ENCODE results near the gene NRN1L.

Gene NRN1L

GRCh38 chr16:67922221-67922620 lies 37.5 kb downstream of the NRN1L start:
- no peak for DNase-seq

- DNase-seq = no peak
Observed at GRCh38 chr16:67922740-67923139, 38.1 kb downstream of the NRN1L start.

DNA sequence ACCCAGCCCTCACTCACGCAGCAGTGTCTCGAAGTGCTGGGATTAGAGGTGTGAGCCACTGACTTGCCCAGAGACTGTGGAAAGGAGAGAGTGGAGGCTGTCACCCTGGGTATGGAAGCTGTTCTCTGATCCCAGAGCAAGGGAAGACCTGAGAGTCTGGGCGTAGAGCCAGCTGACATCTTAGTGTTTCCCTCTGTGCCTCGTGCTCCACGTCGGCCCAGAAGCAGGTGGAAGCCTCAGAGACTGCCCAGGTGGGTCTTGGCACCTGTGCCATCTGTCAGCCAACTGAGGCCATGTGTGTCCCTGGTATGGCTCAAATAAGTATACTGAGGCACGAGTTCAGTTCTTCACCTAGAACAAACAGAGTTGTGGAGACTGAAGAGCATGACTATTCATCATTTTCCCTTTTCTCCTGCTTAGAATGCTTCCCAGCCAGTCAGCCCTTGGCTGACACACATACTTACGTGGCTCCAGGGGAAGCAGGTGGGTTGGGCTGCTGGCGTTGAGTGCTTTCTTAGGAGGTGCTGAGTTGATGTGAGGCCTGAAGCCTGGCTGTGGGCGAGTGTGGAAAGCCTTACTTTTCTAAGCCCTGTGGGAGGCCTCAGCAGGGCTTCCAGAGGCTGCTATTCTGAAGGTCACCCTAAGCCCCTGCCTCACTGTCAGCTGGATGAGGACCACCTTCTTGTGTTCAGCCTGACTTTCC lies 38.9 kb downstream of the NRN1L start:
- no peak for DNase-seq

DNA sequence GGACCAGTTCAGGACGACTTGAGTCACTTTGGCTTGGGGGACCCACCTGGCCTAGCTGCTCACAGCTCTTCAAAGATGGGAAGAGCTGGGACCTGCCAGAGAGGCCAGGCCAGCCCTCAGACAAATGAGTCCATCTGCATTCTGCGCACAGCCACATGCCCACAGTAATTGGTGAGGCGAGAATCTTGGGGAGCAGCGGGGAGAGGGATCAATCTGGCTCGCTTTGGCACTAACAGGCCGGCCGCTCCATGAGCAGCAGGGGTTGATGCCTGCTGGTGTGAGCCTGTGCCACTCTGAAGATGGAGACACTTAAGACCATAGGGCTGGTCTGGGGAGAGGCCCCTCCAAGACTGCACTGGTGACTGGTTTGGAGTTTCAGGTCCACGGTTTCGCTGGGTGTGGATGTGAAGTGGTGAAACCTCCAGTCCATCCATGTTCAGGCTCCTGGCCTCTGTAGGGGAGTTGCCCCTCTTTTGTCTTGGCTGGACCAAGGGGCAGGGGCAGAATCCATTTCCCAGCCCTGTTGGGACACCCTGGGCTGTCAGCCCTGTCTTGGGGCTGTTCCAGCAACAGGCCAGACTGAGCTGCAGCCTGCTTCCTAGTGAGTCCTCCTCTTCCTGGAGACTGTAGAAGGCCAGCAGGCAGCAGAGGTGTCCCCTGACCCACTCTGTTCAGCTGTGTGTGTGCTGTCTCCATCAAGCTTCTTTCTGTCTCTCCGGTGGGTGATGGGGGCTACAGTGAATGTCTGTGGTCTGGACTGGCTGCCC lies 39.6 kb downstream of the NRN1L start:
- no peak for DNase-seq

DNA sequence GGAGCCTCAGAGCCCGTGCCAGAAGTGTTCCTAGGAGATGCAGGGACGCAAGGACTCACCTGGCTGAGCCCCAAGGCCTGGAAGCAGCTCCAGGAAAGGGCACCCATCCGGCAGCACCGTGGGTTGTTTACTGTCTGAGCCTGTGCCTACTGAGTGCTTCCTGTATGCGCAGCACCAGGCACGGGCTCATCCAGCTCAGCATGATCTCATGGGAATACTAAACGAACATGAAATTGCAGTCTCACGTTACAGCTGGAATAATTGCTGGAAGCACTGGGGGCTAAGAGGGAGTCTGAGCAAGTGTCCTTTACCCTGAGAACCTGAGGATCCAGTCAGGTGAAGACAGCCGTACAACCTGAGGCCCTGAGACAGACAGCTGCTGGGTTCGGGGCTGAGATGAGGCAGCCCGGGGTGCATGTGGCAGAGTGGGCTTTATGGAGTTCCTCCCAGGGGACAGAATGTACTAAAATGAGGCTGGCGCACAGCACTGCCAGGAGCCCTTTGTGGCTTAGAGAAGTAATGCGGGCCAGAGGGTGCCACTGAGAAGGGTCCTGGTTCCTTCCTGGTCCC lies 41.6 kb downstream of the NRN1L start:
- no peak for DNase-seq

DNA sequence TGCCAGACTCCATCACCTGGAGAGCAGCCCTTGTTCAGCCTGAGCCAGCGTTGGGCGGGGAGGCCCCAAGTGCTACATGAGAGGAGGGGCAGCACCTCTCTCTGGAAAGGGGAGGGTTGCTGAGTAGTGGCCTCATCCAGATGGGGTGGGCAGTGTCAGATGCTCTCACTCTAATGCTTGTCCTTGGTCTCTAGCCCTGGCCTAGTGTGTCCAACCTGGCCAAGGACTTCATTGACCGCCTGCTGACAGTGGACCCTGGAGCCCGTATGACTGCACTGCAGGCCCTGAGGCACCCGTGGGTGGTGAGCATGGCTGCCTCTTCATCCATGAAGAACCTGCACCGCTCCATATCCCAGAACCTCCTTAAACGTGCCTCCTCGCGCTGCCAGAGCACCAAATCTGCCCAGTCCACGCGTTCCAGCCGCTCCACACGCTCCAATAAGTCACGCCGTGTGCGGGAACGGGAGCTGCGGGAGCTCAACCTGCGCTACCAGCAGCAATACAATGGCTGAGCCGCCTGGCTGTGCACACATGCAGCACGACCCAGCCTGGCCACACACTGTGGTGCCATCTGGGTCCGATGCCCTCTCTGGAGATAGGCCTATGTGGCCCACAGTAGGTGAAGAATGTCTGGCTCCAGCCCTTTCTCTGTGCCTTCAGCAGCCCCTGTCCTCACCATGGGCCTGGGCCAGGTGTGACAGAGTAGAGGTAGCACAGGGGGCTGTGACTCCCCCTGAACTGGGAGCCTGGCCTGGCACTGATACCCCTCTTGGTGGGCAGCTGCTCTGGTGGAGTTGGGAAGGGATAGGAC lies 42.7 kb downstream of the NRN1L start:
- no peak for DNase-seq

DNA sequence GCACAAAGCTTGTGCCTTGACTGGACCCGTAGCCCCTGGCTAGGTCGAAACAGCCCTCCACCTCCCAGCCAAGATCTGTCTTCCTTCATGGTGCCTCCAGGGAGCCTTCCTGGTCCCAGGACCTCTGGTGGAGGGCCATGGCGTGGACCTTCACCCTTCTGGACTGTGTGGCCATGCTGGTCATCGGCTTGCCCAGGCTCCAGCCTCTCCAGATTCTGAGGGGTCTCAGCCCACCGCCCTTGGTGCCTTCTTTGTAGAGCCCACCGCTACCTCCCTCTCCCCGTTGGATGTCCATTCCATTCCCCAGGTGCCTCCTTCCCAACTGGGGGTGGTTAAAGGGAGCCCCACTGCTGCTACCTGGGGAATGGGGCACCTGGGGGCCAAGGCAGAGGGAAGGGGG lies 43.5 kb downstream of the NRN1L start:
- DNase-seq = no peak

DNA sequence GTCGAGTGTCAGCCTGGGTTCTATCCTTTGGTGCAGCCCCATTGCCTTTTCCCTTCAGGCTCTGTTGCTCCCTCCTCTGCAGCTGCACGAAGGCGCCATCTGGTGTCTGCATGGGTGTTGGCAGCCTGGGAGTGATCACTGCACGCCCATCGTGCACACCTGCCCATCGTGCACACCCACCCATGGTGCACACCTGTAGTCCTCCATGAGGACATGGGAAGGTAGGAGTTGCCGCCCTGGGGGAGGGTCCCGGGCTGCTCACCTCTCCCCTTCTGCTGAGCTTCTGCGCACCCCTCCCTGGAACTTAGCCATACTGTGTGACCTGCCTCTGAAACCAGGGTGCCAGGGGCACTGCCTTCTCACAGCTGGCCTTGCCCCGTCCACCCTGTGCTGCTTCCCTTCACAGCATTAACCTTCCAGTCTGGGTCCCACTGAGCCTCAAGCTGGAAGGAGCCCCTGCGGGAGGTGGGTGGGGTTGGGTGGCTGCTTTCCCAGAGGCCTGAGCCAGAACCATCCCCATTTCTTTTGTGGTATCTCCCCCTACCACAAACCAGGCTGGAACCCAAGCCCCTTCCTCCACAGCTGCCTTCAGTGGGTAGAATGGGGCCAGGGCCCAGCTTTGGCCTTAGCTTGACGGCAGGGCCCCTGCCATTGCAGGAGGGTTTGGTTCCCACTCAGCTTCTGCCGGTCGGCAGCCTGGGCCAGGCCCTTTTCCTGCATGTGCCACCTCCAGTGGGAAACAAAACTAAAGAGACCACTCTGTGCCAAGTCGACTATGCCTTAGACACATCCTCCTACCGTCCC lies 44.1 kb downstream of the NRN1L start:
- peak; percentile 44 for DNase-seq

DNA sequence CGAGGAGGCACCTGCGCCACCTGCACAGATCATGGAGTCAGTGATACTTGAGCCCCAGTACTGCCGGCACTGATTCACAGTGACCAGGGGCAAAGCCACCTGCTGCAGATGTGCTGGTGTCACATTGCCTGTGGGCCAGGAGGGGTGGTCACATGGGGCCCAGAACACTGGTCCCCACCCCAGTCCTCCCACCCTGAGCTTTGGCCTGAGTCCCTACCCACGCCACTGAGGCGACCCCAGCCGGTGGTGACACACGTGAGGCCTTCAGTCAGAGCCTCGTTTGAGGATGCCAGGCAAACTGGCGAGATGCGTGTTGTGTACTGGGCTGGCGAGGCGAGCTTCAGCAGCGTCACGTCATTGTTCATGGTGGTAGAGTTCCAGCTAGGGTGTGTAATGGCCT lies 45.5 kb downstream of the NRN1L start:
- DNase-seq = no peak

GRCh38 chr16:67930678-67931211 lies 46.1 kb downstream of the NRN1L start:
- no peak for DNase-seq

DNA sequence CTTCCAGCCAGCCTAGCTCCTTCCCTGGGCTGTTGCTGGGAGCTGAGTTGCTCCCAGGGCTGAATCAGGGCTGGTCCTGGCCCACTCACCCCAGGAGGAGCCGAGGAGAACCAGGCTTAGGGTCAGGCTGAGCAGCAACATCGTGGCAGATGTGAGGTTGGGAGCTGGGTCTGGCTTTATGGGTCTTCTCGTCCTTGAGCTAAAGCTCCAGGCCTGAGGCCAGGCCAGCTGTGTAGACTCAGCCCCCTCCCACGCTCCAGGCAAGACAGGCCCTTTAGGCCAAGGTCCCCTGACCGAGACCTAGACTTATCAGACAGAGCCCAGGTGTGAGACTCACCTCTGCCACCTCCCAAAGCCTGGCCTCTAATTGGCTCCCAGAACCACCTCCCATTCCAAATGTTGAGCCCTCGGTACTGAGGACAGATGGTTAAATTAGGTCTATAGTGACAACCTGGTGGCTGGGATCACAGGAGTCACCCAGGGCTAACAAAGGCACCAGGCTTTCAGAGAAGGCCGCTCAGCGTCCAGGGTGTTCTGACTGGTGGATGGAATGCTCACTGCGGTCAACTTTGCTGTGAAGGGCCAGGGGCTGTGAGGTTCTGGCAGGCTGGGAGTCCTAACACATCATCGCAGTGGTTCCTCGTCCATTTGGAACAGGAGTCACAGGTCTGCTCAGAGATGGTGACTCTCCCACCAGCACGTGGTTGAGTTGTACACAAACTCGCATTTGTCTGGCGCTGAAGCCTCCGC lies 47.2 kb downstream of the NRN1L start, which contains the start of gene CTRL:
TSS of gene CTRL (minus strand) at position 151 of the 750 bp plus-strand sequence. CDS start at position 141, 10 bp downstream.
- no peak for DNase-seq

- DNase-seq = no peak
Observed at GRCh38 chr16:67932462-67932840, 47.8 kb downstream of the NRN1L start.

- no peak for DNase-seq
Observed at GRCh38 chr16:67933805-67934204, 49.1 kb downstream of the NRN1L start.

GRCh38 chr16:67934306-67935100 lies 49.8 kb downstream of the NRN1L start:
- no peak for DNase-seq

GRCh38 chr16:67935101-67935401 lies 50.4 kb downstream of the NRN1L start:
- no peak for DNase-seq

DNA sequence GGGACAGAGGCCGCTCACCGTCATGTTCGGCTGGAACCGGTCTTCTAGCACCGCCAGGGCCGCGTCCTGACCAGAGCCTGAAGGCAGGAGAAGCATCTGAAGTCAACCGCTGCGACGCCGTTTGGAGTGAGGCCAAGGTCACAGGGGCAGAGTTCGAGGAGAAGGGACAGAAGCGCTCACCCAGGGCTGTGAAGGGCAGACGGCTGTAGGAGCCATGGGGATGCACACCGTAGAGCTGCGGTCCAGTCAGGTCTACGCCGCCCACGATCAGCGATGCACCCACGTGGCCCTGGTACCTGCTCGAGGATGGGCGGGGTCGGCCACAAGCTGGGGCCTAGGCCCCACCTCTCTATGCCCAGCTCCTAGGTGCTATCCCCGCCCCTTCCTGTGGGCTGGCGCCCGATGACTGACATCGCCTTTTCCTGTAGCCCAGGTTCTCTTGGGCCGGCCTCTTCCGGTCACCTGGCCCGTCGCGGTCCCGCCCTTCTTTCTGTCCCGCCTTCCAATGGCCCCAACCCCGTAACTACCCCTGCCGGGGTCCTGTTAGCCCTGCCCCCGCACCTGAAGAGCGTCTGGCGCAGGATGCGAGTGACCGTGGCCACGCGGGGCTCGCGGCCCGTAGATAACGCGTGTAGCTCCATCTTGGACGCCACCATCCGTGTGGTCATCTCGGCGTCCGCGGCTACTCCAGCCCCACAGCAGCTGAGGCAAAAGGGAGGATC lies 50.9 kb downstream of the NRN1L start:
- DNase-seq = peak; percentile 86
